ENCODE results near the gene LUZP1. TPM values are rescaled to one million over a fixed set of nuclear protein-coding genes. Genes with fewer than 3 reads are reported as not detected.

The LUZP1 gene
- total and polyA plus RNA-seq, 12 donors: 7.1 to 65.3 (median 26.5) TPM

DNA sequence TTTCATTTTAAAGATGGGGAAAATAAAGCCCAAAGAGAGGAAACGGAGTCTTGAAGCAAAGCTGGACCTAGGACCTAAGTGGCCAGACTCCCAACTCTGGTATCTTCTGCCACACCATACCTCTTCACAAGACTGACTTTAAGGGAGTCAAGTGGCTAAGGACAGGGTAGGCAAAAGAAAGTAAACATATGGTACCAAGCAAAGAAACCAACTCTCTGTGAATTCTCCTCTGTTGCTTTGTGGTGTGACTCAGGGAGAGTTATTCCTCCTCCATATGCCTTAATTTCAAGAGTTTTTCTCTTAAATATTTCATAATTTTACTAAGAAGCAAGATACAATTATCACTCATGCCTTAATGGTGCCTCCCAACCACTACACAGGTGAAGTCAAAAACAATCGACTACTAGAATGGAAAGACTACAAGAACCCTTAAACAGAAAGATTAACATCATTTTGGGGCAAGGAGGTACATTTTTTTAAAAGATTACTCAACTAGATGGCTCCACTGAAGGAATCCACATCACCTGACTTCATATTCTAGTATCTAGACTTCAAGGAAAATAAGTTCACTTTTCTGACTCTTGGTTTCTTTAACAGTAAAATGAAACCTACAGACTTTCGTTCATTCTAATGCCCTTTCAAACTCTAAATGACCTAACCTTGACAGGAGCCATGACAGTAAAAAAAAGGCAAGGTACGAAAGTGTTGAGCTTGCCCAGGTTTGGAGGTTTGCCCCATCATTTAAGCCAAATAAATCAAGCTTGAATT is 44.2 kb downstream of the LUZP1 start:
- H3K4me1 ChIP-seq (replicated peaks in 1 of 2): peaks cover 33 to 72% of the 10 kb centered on the region in 2 donors
- 68 to 76% (median 69%) methylated on average over 4 of the region's 4 CpGs for WGBS, 4 donors
- H3K36me3 ChIP-seq (replicated peaks in 1 of 2): no peaks in the 10 kb centered on the region
- intact Hi-C loops (cut with DNase I): no loop called here
- no peaks in the 10 kb centered on the region for H3K9me3 ChIP-seq (replicated peaks in 1 of 3)
- no peak overlapping the region for H3K4me3 ChIP-seq
- H3K27me3 ChIP-seq: no peaks in the 10 kb centered on the region
- no peak overlapping the region for H3K27ac ChIP-seq
- no peak for DNase-seq
- no peak for TF ChIP-seq POLR2A (IDR thresholded peaks at IDR 0.05)
- TF ChIP-seq, protein P1, sequence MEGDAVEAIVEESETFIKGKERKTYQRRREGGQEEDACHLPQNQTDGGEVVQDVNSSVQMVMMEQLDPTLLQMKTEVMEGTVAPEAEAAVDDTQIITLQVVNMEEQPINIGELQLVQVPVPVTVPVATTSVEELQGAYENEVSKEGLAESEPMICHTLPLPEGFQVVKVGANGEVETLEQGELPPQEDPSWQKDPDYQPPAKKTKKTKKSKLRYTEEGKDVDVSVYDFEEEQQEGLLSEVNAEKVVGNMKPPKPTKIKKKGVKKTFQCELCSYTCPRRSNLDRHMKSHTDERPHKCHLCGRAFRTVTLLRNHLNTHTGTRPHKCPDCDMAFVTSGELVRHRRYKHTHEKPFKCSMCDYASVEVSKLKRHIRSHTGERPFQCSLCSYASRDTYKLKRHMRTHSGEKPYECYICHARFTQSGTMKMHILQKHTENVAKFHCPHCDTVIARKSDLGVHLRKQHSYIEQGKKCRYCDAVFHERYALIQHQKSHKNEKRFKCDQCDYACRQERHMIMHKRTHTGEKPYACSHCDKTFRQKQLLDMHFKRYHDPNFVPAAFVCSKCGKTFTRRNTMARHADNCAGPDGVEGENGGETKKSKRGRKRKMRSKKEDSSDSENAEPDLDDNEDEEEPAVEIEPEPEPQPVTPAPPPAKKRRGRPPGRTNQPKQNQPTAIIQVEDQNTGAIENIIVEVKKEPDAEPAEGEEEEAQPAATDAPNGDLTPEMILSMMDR (IDR thresholded peaks at IDR 0.05): no peak

DNA sequence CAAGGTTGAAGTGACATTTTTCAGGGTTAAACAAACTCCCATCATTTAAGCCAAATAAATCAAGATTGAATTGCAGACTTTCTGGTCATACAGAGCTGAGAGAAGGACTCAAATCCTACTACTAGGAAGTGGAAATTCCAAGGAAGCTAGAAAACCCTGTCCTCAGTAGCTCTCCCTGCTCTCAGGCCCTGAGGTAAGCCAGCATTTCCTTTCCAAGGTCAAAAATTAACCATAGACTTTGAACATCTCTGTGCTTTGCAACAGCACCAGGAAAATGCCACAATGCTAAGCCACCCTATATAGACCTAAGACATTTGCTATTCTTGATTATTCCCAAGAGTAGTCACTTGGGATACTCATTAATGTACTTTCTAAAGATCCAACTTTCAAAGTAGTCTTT is 45.1 kb downstream of the LUZP1 start:
- Histone ChIP-seq H3K36me3 (replicated peaks in 1 of 2) (no peaks in the 10 kb centered on the region), H3K4me1 (replicated peaks in 1 of 2) (peaks cover 32 to 81% of the 10 kb centered on the region in 2 donors), H3K4me3 (no peak overlapping the region), H3K27me3 (no peaks in the 10 kb centered on the region), H3K27ac (no peak overlapping the region), H3K9me3 (replicated peaks in 1 of 3) (no peaks in the 10 kb centered on the region)
- no peak for DNase-seq
- intact Hi-C loops (cut with DNase I): no loop called here
- TF ChIP-seq POLR2A (IDR thresholded peaks at IDR 0.05): no peak
- TF ChIP-seq, protein P1 (IDR thresholded peaks at IDR 0.05): no peak

DNA sequence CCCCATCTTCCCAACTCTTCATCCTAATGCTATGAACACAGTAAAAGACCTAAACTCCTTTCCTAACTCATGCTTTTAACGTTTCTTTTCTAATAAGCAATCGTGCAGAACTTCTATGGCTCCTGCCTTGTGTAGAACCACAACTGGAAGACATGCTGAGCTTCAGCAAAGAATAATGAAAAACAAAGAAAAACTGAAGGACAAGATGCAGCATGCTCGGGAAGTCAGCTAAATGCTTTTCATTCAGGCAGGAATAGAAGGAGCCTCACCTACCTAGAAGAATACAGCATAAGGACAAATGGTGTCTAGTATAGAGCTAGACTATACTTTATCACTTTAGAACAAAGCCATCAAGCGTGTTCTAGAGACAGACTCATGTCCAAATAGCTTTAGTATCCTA is 45.9 kb downstream of the LUZP1 start:
- Histone ChIP-seq H3K36me3 (replicated peaks in 1 of 2) (no peaks in the 10 kb centered on the region), H3K9me3 (replicated peaks in 1 of 3) (no peaks in the 10 kb centered on the region), H3K4me3 (no peak overlapping the region), H3K4me1 (replicated peaks in 1 of 2) (peaks cover 32 to 86% of the 10 kb centered on the region in 2 donors), H3K27me3 (no peaks in the 10 kb centered on the region), H3K27ac (peak overlapping the region in 1 of 5 donors; percentile 42)
- no peak for TF ChIP-seq POLR2A (IDR thresholded peaks at IDR 0.05)
- TF ChIP-seq, protein P1 (IDR thresholded peaks at IDR 0.05): no peak
- intact Hi-C loops (cut with DNase I): no loop called here
- no peak for DNase-seq
- 39 to 49% (median 46%) methylated on average over 4 of the region's 4 CpGs for WGBS, 4 donors

DNA sequence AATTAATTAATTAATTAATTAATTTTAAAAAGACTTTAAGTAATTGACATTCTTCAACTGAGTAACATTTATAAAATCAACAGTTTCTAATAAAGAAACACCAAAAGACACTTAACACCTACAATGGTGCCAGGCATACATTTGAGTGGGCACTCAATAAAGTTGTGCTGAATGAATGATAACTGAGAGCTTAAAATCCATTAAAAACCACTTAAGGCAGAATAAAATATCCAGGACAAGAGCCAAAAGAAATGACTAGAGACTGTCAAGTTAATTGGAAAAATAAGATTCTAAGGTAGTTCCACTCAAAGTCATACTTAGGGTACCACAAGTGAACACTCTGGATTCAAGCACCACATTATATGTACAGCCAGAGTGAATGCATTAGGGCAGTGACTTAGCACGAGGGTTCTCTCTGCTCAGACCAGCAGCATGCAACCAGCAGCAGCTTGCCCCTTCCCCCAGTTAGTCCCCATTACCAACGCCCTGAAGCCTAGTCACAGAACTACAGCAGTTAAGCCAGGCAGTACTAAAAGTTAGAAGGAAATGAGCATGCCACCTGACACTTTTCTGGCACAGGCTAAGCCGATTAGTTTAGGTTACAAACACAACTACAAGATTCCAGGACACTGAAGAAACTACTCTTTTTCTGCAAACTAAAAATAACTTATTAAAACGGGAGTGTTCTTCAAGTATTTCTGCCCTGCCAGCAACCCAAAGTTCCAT is 46.5 kb downstream of the LUZP1 start:
- H3K4me3 ChIP-seq: no peak overlapping the region
- no peak for TF ChIP-seq POLR2A (IDR thresholded peaks at IDR 0.05)
- TF ChIP-seq, protein P1 (IDR thresholded peaks at IDR 0.05): no peak
- no peaks in the 10 kb centered on the region for H3K36me3 ChIP-seq (replicated peaks in 1 of 2)
- peaks cover 32 to 89% of the 10 kb centered on the region in 2 donors for H3K4me1 ChIP-seq (replicated peaks in 1 of 2)
- 4 to 23% (median 12%) methylated on average over 4 of the region's 4 CpGs for WGBS, 4 donors
- intact Hi-C loops (cut with DNase I): no loop called here
- H3K27ac ChIP-seq: peak overlapping the region in 2 of 5 donors; percentile 42
- H3K27me3 ChIP-seq: no peaks in the 10 kb centered on the region
- H3K9me3 ChIP-seq (replicated peaks in 1 of 3): no peaks in the 10 kb centered on the region
- peak in 3 of 7 donors; percentile 13 to 53 (median 36) for DNase-seq

Data from adrenal gland (tissue), 12 donors.